ENCODE data around the gene ENKUR.

Gene ENKUR

GRCh38 chr10:24951201-24952142, 64.5 kb downstream of the ENKUR start:
- TF ChIP-seq GATA2 (IDR thresholded peaks at IDR 0.05; ENCODE audit: low read depth, low read length) (no peak), GATA3 (IDR thresholded peaks at IDR 0.05; ENCODE audit: low read depth, low read length) (no peak)

- TF ChIP-seq GATA2 (IDR thresholded peaks at IDR 0.05; ENCODE audit: low read depth, low read length) (no peak), GATA3 (IDR thresholded peaks at IDR 0.05; ENCODE audit: low read depth, low read length) (no peak)
These were observed 65.5 kb downstream of the ENKUR start for GRCh38 chr10:24950439-24950838.

- TF ChIP-seq GATA3 (IDR thresholded peaks at IDR 0.05; ENCODE audit: low read depth, low read length) = no peak
- TF ChIP-seq GATA2 (IDR thresholded peaks at IDR 0.05; ENCODE audit: low read depth, low read length) = no peak
These were observed 66.3 kb downstream of the ENKUR start for GRCh38 chr10:24949616-24950015.

- TF ChIP-seq GATA2 (IDR thresholded peaks at IDR 0.05; ENCODE audit: low read depth, low read length) = no peak
- TF ChIP-seq GATA3 (IDR thresholded peaks at IDR 0.05; ENCODE audit: low read depth, low read length) = no peak
These were observed 68.5 kb downstream of the ENKUR start for GRCh38 chr10:24947304-24948097.

GRCh38 chr10:24944512-24945255, 71.3 kb downstream of the ENKUR start:
- TF ChIP-seq GATA2 (IDR thresholded peaks at IDR 0.05; ENCODE audit: low read depth, low read length) = no peak
- TF ChIP-seq GATA3 (IDR thresholded peaks at IDR 0.05; ENCODE audit: low read depth, low read length) = no peak

- no peak for TF ChIP-seq GATA3 (IDR thresholded peaks at IDR 0.05; ENCODE audit: low read depth, low read length)
- no peak for TF ChIP-seq GATA2 (IDR thresholded peaks at IDR 0.05; ENCODE audit: low read depth, low read length)
These were observed 77.4 kb downstream of the ENKUR start for GRCh38 chr10:24938525-24938924.

- TF ChIP-seq GATA2 (IDR thresholded peaks at IDR 0.05; ENCODE audit: low read depth, low read length) (no peak), GATA3 (IDR thresholded peaks at IDR 0.05; ENCODE audit: low read depth, low read length) (no peak)
These were observed 77.9 kb downstream of the ENKUR start for GRCh38 chr10:24938076-24938475.

- TF ChIP-seq GATA2 (IDR thresholded peaks at IDR 0.05; ENCODE audit: low read depth, low read length) (no peak), GATA3 (IDR thresholded peaks at IDR 0.05; ENCODE audit: low read depth, low read length) (no peak)
These were observed 80.3 kb downstream of the ENKUR start for GRCh38 chr10:24935504-24936292.

All from SH-SY5Y (cell line).